AML-193 (cell line): ENCODE results near the gene GLI3.

Experiments
- DNase-seq, 2 experiments: peaks; one replicate each; lab custom pipeline; 2025; lab: John Stamatoyannopoulos, UW

The GLI3 gene

GRCh38 chr7:42143711-42144600 is 93.1 kb downstream of the GLI3 start:
- DNase-seq = no peak

DNA sequence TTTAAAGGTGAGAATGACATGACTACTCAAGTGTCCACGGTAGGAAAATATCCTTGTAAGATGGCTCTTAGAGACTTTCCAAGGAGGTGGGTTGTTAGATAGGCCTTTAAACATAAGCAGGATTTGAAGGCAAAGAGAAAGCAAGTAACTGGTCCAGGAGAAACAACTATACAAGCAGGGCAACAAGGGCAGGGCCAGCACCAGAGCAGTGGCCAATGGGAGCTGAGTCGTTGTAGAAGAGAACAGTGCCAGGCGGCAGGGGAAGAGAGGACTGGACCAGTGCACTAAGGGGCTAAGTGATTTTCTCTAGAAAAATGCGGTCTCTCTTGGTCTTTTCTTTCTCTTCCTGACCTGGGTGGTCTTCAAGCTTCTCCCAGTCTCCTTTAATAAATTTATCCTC is 94.9 kb downstream of the GLI3 start:
- DNase-seq = no peak

DNA sequence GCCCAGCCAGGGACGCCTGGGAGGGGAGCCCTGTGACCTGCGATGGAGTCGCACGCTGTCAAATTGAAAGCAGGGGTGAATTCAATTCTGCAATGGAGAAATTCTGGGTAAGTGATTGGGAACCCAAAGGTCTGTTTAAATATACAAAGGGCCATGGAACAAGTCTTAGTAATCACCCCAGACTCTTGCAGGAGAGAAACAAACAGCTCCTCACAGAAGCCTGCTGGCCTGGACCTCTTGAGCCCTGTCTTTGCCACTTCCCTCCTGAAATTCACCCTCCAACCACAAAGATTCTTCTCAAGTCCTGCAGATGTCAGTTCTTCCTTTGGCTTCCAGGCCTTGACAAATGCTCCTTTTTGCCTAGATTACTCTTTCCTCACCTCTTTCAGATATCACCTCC is 97.3 kb downstream of the GLI3 start:
- no peak for DNase-seq

DNA sequence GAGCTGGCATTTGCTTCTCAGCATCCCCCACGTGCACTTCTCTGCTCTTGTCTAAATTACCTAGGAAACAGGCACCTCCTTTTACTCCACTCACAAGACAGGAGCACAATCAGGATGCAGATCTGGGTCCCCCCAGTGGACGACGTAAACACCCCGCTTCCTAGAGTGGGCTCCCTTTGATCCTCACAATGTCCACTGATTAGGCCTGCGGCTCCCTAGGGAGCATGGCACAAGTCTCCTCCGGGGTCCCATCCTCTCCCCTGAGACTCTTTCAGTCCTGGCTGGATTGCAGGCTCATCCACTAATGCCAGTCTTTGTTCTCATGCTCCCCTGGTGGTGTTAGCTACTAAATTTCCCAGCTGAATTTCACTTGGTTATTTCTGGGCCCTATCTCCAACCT is 98.3 kb downstream of the GLI3 start:
- no peak for DNase-seq

GRCh38 chr7:42137941-42138340 is 99.1 kb downstream of the GLI3 start:
- no peak for DNase-seq

GRCh38 chr7:42137431-42137830 is 99.6 kb downstream of the GLI3 start:
- DNase-seq = no peak

GRCh38 chr7:42135728-42136127 is 101.3 kb downstream of the GLI3 start:
- DNase-seq = no peak

GRCh38 chr7:42134276-42134876 is 102.6 kb downstream of the GLI3 start:
- DNase-seq = no peak

DNA sequence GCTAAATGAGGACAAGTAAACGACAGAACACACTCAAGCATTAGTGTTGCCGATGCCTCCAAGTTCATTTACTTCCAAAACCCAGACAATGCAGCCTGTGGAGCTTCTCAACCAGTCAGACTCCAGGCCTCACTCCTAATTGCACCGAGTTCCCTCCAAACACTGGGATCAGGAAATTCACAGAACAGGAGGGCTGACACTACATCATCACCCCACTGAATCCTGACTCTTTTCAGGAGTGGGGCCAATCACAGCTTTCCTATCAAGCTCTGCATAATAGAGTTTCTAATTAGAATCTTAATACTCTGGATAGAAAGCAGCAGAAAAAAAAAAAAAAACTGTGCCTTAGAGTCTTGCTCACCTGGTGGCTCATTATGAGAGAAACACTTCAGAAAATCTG is 103.7 kb downstream of the GLI3 start:
- no peak for DNase-seq

GRCh38 chr7:42128703-42129102 is 108.3 kb downstream of the GLI3 start:
- DNase-seq = no peak

- DNase-seq = no peak
These were observed 109.8 kb downstream of the GLI3 start for GRCh38 chr7:42127232-42127622.

GRCh38 chr7:42126475-42127231 is 110.4 kb downstream of the GLI3 start:
- DNase-seq = no peak

DNA sequence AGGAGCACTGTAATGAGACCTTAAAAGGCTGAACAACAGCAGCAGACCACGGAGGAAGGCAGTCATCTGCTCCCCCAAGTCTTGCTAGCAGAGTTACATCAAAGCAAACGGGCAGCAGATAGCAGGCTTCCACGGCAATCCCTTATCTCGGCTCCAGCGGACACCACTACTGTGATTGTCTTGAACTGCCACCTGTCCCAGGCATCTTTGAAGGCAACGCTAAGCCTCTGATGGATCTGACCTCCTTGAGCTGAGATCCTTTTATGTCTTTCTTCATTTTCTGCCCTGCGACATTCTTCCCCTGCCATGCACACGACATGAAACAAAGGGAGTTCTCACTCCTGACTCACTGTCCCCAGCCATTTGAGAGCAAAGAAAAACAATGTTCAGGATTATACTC is 111.7 kb downstream of the GLI3 start:
- no peak for DNase-seq

GRCh38 chr7:42123716-42124115 is 113.3 kb downstream of the GLI3 start:
- DNase-seq = no peak

DNA sequence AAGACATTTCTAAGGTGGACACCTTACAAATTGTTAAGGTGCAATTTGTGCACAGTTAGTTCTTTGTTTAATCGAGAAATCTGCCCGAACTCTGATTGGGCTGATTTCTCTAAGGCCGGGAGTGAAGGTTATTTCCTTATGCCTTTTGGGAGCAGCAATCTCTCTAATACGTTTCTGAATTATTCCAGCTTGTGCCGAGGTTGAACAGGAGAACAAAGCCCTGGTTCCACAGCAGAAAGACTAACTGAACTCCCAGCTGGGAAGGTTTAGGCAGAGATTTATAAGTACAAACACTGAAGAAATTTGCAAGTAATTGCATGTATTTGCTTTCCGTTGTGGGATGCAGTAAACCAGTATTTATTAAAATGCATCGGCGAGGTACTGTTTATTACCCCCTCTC is 116.8 kb downstream of the GLI3 start:
- DNase-seq = no peak

- DNase-seq = no peak
These were observed 119.8 kb downstream of the GLI3 start for GRCh38 chr7:42117201-42117600.

DNA sequence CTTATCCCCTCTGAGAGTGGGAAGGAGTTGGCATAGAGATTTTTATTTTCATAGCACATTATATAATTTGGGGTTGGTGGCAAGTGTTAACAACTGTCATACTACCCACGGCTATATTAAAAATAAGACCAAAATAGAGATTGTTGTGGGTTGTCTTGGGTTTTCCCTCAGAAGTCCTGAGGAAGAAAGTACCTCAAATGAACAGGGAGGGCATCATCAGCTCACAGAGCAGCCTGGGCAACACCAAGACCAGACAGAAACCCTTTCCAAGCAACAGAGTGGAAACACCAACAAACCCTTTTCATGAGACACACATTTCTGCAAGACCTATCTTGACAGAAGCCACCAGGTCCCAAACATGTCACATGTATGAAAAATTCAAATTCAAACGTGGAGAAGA is 121.2 kb downstream of the GLI3 start:
- no peak for DNase-seq

- DNase-seq = no peak
These were observed 126.7 kb downstream of the GLI3 start for GRCh38 chr7:42110333-42110732.

DNA sequence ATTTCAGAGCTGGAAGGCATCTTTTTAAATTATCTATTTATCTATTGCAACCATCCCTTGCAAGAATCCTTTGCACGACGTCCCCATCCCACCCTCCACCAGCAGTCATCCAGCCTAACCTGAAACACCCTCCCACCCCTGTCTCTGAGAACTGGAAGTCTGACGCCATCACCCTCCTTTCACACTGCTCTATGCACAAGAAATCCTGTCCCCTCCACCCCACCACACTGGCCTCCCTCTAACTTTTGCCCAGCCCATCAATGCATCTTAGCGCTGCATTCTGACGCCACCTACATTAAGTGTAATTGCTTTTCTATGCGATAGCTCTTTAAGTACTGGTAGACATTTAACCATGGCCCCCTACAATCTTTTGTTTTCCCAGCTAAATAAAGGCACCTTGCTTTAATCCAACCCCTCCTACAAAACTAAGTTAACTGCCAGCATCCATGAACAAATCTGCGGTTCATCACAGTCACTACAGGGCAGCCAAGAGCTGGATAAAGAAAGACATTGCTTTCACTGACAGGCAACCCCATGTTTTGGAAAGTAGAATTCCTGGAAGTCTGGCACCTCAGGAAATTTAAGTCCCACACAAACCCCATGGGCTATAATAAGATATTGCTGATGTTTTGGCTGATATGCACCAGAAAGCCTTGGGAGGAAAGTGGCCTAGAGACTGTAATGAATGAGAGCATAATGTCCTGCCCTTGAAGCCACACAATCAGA is 128.0 kb downstream of the GLI3 start:
- DNase-seq = no peak

- no peak for DNase-seq
These were observed 129.3 kb downstream of the GLI3 start for GRCh38 chr7:42107484-42108240.

- no peak for DNase-seq
These were observed 130.4 kb downstream of the GLI3 start for GRCh38 chr7:42106562-42106961.
